Esophagus muscularis mucosa (tissue), 3 donors: ENCODE measurements around the gene INTS3.

Source experiments
- CTCF ChIP-seq, 3 experiments: fragments of 200-600 bp in 2 of 3; fragments of 450-650 bp in 1 of 3; sonication (generic) in 2 of 3; IDR thresholded peaks; one replicate each; pipeline ENCODE4 v1.5.1; 2017 to 2019; ENCODE audit warnings: antibody characterized with exemption in 3 of 3, mild to moderate bottlenecking in 2 of 3, moderate library complexity in 1 of 3
- POLR2A ChIP-seq: fragments of 450-650 bp; IDR thresholded peaks from one replicate; pipeline ENCODE4 v1.6.1; 2017; ENCODE audit warnings: antibody characterized with exemption, moderate library complexity, mild to moderate bottlenecking, low read depth
- POLR2AphosphoS5 ChIP-seq, 2 donors: sonication (generic); formaldehyde crosslinking; IDR thresholded peaks; one replicate each; pipeline ENCODE4 v1.6.1; 2017; ENCODE audit warnings: antibody characterized with exemption in 2 of 2

GRCh38 chr1:153699768-153700167 lies 28.1 kb upstream of the INTS3 start:
- TF ChIP-seq POLR2A (no peak), POLR2AphosphoS5 (IDR thresholded peaks at IDR 0.05) (no peak), CTCF (IDR thresholded peaks at IDR 0.05) (no peak)
